Measurements from ENCODE around the gene CELF2. TPM values are rescaled to one million over a fixed set of nuclear protein-coding genes. Genes with fewer than 3 reads are reported as not detected.

CELF2 gene
- total RNA-seq, result 10 to 100 TPM; 30.0 to 56.6 (median 43.3) TPM

DNA sequence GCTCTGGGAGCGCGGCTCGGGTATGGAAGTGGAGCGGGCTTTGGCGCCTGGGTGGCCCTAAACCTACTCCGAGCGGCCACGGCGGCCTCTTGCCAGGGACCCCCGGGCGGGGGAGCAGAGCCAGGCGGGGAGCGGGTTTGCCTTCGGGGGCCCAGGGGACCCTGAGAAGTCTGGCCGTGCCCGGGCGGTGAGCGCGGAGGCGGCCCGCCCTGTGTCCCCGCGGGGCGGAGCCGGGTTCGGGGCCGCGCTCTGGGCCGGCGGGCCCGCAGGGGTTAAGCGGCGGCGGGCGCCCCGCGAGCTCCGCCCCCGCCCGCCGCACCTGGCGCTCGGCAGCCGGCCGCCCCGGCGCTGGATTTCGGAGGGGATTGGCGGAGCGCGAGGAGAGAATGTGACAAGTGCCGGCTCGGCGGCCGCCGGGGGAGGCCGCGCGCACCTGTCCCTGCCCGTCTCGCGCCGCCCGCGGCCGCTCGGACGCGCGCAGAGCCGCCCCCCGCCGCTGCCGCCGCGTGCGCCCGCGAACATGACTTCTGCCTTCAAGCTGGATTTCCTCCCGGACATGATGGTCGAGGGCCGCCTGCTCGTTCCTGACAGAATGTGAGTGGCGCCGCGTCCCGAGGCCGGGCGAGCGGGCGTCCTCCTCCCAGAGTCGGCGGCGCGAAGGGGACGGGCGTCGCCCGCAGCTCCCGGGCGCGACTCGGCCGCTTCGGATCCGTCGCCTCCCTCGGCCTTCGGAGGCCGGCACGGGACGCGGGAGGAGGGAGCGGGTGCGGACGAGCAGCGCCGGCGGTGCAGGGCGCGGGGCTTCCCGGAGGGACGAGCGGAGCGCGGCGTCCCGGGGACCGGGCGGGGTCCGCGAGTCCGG, at the start of gene CELF2:
Gene CELF2, plus strand, starts transcription at position 303 of the 862 bp plus-strand sequence. Its CDS starts 218 bp downstream, at position 521.
- H3K36me3 ChIP-seq, result no peaks in the 10 kb centered on the region
- peaks cover 0 to 12% (median 0%) of the 10 kb centered on the region in 3 donors for H3K27me3 ChIP-seq
- in situ Hi-C loops (cut with MboI; ENCODE audit: low sequenced_read_pairs in 4 of 4), result no loop called here

DNA sequence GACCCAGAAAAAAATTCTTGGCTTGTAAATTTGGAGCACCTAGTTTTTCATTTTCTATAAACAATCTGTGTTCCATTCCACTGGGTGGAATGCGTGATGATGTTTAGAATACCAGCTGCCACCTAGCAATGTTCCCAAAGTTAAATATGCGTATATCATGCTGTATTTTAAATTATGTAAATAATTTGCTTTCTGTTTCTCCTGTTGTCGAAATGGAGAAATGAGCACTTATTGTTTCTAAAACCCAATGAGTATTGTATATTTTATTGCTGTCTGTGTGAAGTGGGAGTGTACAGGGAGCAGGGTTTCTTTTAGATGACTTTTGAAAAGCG, 49.4 kb upstream of the CELF2 start:
- in situ Hi-C loops (cut with MboI; ENCODE audit: low sequenced_read_pairs in 4 of 4), result no loop called here
- Histone ChIP-seq H3K27me3 (no peaks in the 10 kb centered on the region), H3K4me3 (no peak overlapping the region), H3K9me3 (no peaks in the 10 kb centered on the region), H3K4me1 (no peaks in the 10 kb centered on the region), H3K36me3 (no peaks in the 10 kb centered on the region), H3K27ac (no peak overlapping the region)
- DNase-seq (no peak), ATAC-seq (no peak)
- TF ChIP-seq, protein P1, sequence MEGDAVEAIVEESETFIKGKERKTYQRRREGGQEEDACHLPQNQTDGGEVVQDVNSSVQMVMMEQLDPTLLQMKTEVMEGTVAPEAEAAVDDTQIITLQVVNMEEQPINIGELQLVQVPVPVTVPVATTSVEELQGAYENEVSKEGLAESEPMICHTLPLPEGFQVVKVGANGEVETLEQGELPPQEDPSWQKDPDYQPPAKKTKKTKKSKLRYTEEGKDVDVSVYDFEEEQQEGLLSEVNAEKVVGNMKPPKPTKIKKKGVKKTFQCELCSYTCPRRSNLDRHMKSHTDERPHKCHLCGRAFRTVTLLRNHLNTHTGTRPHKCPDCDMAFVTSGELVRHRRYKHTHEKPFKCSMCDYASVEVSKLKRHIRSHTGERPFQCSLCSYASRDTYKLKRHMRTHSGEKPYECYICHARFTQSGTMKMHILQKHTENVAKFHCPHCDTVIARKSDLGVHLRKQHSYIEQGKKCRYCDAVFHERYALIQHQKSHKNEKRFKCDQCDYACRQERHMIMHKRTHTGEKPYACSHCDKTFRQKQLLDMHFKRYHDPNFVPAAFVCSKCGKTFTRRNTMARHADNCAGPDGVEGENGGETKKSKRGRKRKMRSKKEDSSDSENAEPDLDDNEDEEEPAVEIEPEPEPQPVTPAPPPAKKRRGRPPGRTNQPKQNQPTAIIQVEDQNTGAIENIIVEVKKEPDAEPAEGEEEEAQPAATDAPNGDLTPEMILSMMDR (IDR thresholded peaks at IDR 0.05 in 4 of 5, conservative IDR thresholded peaks at IDR 0.05 in 1 of 5), result no peak
- TF ChIP-seq POLR2A (IDR thresholded peaks at IDR 0.05), result no peak
- intact Hi-C loops (cut with DNase I; ENCODE audit: low total_unique reads), result no loop called here

More for the DNA sequence above, at the start of gene CELF2:
- DNase-seq (peak; percentile 74 to 82), ATAC-seq (peak; percentile 81 to 85)
- intact Hi-C loops (cut with DNase I; ENCODE audit: low total_unique reads), result loop anchor here (1.0 to 10.0 kb wide), 4 partner anchors 18 to 727 kb away; partner anchors contain the start of gene ECHDC3
- Histone ChIP-seq H3K4me3 (peak within 1 kb of the TSS; percentile 63 to 81 (median 76)), H3K9me3 (no peaks in the 10 kb centered on the region), H3K4me1 (peaks cover 19 to 40% of the 10 kb centered on the region in 2 donors), H3K27ac (peak within 1 kb of the TSS; percentile 86 to 95 (median 92))
- peak; percentile 76 to 87 for TF ChIP-seq POLR2A (IDR thresholded peaks at IDR 0.05)
- TF ChIP-seq, protein P1 (IDR thresholded peaks at IDR 0.05 in 4 of 5, conservative IDR thresholded peaks at IDR 0.05 in 1 of 5), result peak in 1 of 5 experiments; percentile 16

DNA sequence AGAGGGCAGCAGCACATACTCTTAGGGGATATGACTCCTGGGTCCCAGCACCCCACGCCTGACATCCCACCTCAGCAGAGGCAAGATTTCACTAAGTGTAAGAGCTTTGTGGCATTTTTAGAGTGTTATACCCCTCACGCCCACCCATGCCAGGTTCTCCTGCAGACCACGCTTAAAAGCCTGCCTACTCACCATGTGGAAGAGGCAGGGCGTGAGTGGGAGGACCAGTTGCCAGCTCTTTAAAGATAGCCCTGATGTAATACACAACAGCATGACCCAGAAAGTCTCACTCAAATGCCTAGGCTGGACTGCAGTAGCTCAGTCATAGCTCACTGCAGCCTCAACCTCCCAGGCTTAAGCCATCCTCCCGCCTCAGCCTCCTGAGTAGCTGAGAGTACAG, 44.4 kb upstream of the CELF2 start:
- no peak for ATAC-seq
- Histone ChIP-seq H3K36me3 (no peaks in the 10 kb centered on the region), H3K4me3 (no peak overlapping the region), H3K27ac (no peak overlapping the region), H3K9me3 (no peaks in the 10 kb centered on the region), H3K4me1 (no peaks in the 10 kb centered on the region), H3K27me3 (no peaks in the 10 kb centered on the region)
- intact Hi-C loops (cut with DNase I; ENCODE audit: low total_unique reads) (no loop called here), in situ Hi-C loops (cut with MboI; ENCODE audit: low sequenced_read_pairs in 4 of 4) (no loop called here)
- TF ChIP-seq, protein P1 (IDR thresholded peaks at IDR 0.05 in 4 of 5, conservative IDR thresholded peaks at IDR 0.05 in 1 of 5), result no peak
- TF ChIP-seq POLR2A (IDR thresholded peaks at IDR 0.05), result no peak
- no peak for DNase-seq

GRCh38 chr10:10975647-10976046, 42.0 kb upstream of the CELF2 start:
- DNase-seq, result no peak
- no peak for ATAC-seq
- no peaks in the 10 kb centered on the region for H3K36me3 ChIP-seq
- no peaks in the 10 kb centered on the region for H3K9me3 ChIP-seq
- no peak overlapping the region for H3K4me3 ChIP-seq
- TF ChIP-seq POLR2A (IDR thresholded peaks at IDR 0.05), result no peak
- TF ChIP-seq, protein P1 (IDR thresholded peaks at IDR 0.05 in 4 of 5, conservative IDR thresholded peaks at IDR 0.05 in 1 of 5), result no peak
- no peak overlapping the region for H3K27ac ChIP-seq
- peaks cover 0 to 3% (median 0%) of the 10 kb centered on the region in 3 donors for H3K27me3 ChIP-seq
- H3K4me1 ChIP-seq, result no peaks in the 10 kb centered on the region
- in situ Hi-C loops (cut with MboI; ENCODE audit: low sequenced_read_pairs in 4 of 4) (no loop called here), intact Hi-C loops (cut with DNase I; ENCODE audit: low total_unique reads) (loop anchor here (5.0 kb wide), 1 partner anchor 58 kb away; no protein-coding TSS in a partner anchor)
